ENCODE results near the gene SMARCA4.

The SMARCA4 gene

GRCh38 chr19:11058246-11059030 is 97.6 kb downstream of the SMARCA4 start:
- TF ChIP-seq CTCF (conservative IDR thresholded peaks at IDR 0.05; ENCODE audit: low read depth, low read length), result no peak
- DNase-seq (ENCODE audit: low read depth), result no peak
- no peak overlapping the region for H3K4me3 ChIP-seq (ENCODE audit: low read length)

GRCh38 chr19:11059511-11060358 is 98.9 kb downstream of the SMARCA4 start:
- no peak for TF ChIP-seq CTCF (conservative IDR thresholded peaks at IDR 0.05; ENCODE audit: low read depth, low read length)
- H3K4me3 ChIP-seq (ENCODE audit: low read length), result no peak overlapping the region
- DNase-seq (ENCODE audit: low read depth), result no peak

- TF ChIP-seq CTCF (conservative IDR thresholded peaks at IDR 0.05; ENCODE audit: low read depth, low read length), result no peak
- H3K4me3 ChIP-seq (ENCODE audit: low read length), result no peak overlapping the region
- no peak for DNase-seq (ENCODE audit: low read depth)
Observed at GRCh38 chr19:11061952-11062351, 101.1 kb downstream of the SMARCA4 start.

GRCh38 chr19:11063434-11063833 is 102.6 kb downstream of the SMARCA4 start:
- peak; percentile 27 for DNase-seq (ENCODE audit: low read depth)
- no peak for TF ChIP-seq CTCF (conservative IDR thresholded peaks at IDR 0.05; ENCODE audit: low read depth, low read length)
- H3K4me3 ChIP-seq (ENCODE audit: low read length), result no peak overlapping the region

- no peak for TF ChIP-seq CTCF (conservative IDR thresholded peaks at IDR 0.05; ENCODE audit: low read depth, low read length)
- no peak for DNase-seq (ENCODE audit: low read depth)
- H3K4me3 ChIP-seq (ENCODE audit: low read length), result no peak overlapping the region
Observed at GRCh38 chr19:11064831-11065303, 104.0 kb downstream of the SMARCA4 start.

GRCh38 chr19:11066326-11066725 is 105.5 kb downstream of the SMARCA4 start:
- H3K4me3 ChIP-seq (ENCODE audit: low read length), result no peak overlapping the region
- TF ChIP-seq CTCF (conservative IDR thresholded peaks at IDR 0.05; ENCODE audit: low read depth, low read length), result no peak
- no peak for DNase-seq (ENCODE audit: low read depth)

Measured in retinal pigment epithelial cell (primary cell).